KOPT-K1 (cell line): ENCODE measurements around the gene AP3M1.
"Not testable (repeated sequence)": the region's sequence is repeated elsewhere in the genome, so short reads cannot be mapped to it uniquely, and the experiment has no call there.

Source experiments
- H3K27ac ChIP-seq: fragments of 200-600 bp; sonication (generic); 2 replicates; pipeline ENCODE4 v1.5.1; 2016; ENCODE audit warnings: antibody characterized with exemption, mild to moderate bottlenecking, low read depth, low read length; ENCODE audit not compliant: poor library complexity, severe bottlenecking
- H3K36me3 ChIP-seq: fragments of 200-600 bp; sonication (generic); 2 replicates; pipeline ENCODE4 v1.5.1; 2017; ENCODE audit warnings: antibody characterized with exemption, mild to moderate bottlenecking, low read length, moderate library complexity; ENCODE audit not compliant: insufficient read depth
- H3K9me3 ChIP-seq: fragments of 200-600 bp; sonication (generic); 2 replicates; pipeline ENCODE4 v1.5.1; 2017; ENCODE audit warnings: antibody characterized with exemption, low read length, mild to moderate bottlenecking; ENCODE audit not compliant: insufficient read depth, poor library complexity, severe bottlenecking

The AP3M1 gene

GRCh38 chr10:74146980-74147379 lies 3.6 kb downstream of the AP3M1 start:
- H3K9me3 ChIP-seq, H3K27ac ChIP-seq: not testable (repeated sequence)
- peaks cover 26% of the 10 kb centered on the region for H3K36me3 ChIP-seq

- no peaks in the 10 kb centered on the region for H3K9me3 ChIP-seq
- H3K36me3 ChIP-seq, result peaks cover 31% of the 10 kb centered on the region
- no peak overlapping the region for H3K27ac ChIP-seq
These were observed 5.5 kb downstream of the AP3M1 start for GRCh38 chr10:74145133-74145532.

- no peaks in the 10 kb centered on the region for H3K9me3 ChIP-seq
- no peak overlapping the region for H3K27ac ChIP-seq
- peaks cover 48% of the 10 kb centered on the region for H3K36me3 ChIP-seq
These were observed 10.1 kb downstream of the AP3M1 start for GRCh38 chr10:74140553-74140952.

DNA sequence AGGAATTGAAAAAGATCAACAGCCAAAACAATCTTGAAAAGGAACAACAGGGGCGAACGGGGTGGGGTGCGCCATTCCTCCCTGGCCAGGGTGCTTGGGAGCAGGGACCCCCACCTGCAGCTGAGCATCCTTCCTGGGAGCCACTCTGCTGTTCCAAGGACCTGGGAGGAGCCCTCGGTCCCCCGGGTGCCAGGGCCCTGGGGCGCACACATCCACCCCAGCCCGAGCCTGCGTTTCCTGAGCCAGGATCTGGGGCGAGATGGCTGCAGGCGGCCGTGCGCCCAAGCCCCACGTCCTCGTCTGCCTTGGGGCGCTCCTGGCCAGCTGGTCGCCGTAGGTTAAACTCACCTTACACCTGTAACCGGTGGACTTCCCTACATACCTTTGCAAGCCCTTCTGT lies 10.6 kb downstream of the AP3M1 start:
- no peak overlapping the region for H3K27ac ChIP-seq

DNA sequence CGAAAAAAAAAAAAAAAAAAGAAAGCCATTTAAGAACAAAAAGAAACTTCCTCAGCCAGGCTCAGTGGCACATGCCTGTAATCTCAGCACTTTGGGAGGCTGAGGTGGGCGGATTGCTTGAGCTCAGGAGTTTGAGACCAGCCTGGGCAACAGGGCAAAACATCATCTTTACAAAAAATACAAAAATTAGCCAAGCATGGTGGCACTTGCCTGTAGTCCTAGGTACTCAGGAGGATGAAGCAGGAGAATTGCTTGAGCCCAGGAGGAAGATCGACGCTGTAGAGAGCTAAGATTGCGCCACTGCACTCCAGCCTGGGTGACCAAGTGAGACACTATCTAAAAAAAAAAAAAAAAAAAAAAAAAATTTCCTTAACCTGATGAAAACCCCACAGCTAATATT lies 12.0 kb downstream of the AP3M1 start:
- H3K9me3 ChIP-seq, H3K27ac ChIP-seq: not testable (repeated sequence)
- peaks cover 66% of the 10 kb centered on the region for H3K36me3 ChIP-seq

More for the DNA sequence above, 10.6 kb downstream of the AP3M1 start:
- Histone ChIP-seq H3K9me3 (no peaks in the 10 kb centered on the region), H3K36me3 (peaks cover 54% of the 10 kb centered on the region)

GRCh38 chr10:74137992-74138391 lies 12.6 kb downstream of the AP3M1 start:
- no peak overlapping the region for H3K27ac ChIP-seq
- no peaks in the 10 kb centered on the region for H3K9me3 ChIP-seq
- H3K36me3 ChIP-seq, result peaks cover 72% of the 10 kb centered on the region

DNA sequence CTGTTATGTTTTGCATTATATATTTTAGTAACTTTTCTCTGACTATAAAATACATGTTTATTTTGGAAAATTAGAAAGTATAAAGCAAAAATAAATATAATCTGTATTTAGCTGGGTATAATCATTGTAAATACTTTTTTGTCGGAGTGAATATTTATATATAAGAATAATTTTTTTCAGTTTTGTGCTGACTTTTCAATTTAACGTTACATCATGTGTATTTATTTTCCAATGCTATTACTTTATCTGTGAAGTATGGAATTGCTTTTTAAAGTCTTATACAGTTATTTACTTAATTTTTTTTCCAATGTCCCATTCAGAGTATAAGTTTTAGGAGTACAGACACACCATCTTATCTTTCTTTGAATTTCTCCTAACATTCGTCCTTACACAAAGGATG lies 15.2 kb downstream of the AP3M1 start:
- Histone ChIP-seq H3K9me3 (no peaks in the 10 kb centered on the region), H3K36me3 (peaks cover 90% of the 10 kb centered on the region)

GRCh38 chr10:74133923-74134820 lies 16.5 kb downstream of the AP3M1 start:
- Histone ChIP-seq H3K27ac (no peak overlapping the region), H3K9me3 (no peaks in the 10 kb centered on the region), H3K36me3 (peaks cover 95% of the 10 kb centered on the region)

More for the DNA sequence above, 15.2 kb downstream of the AP3M1 start:
- H3K27ac ChIP-seq, result no peak overlapping the region

DNA sequence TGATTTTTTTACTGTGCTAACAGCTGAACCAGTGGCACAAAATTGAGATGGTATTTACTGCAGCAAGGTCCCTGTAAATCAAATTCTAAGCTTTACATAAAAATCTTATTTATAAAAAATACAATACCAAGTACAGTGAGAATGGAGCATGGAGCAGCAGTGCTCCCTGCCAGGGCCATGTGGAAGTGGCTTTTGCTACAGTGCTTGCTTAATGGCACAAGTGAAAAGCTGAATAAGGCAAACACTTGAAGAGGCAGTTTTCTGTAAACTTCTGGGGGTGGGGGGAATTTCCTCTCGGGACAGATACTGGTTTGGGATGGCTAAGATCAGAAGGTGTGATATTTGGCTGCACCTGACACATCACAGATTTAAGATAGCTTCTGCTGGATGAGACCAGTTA lies 27.5 kb downstream of the AP3M1 start:
- Histone ChIP-seq H3K36me3 (peaks cover 100% of the 10 kb centered on the region), H3K27ac (no peak overlapping the region), H3K9me3 (no peaks in the 10 kb centered on the region)

GRCh38 chr10:74122060-74122459 lies 28.6 kb downstream of the AP3M1 start:
- Histone ChIP-seq H3K9me3 (no peaks in the 10 kb centered on the region), H3K36me3 (peaks cover 100% of the 10 kb centered on the region), H3K27ac (no peak overlapping the region)

- no peak overlapping the region for H3K27ac ChIP-seq
- no peaks in the 10 kb centered on the region for H3K9me3 ChIP-seq
- H3K36me3 ChIP-seq, result peaks cover 98% of the 10 kb centered on the region
These were observed 29.3 kb downstream of the AP3M1 start for GRCh38 chr10:74121368-74121767.

- Histone ChIP-seq H3K9me3 (no peaks in the 10 kb centered on the region), H3K36me3 (peaks cover 98% of the 10 kb centered on the region), H3K27ac (no peak overlapping the region)
These were observed 29.7 kb downstream of the AP3M1 start for GRCh38 chr10:74120911-74121310.

GRCh38 chr10:74118804-74119203 lies 31.8 kb downstream of the AP3M1 start:
- no peak overlapping the region for H3K27ac ChIP-seq
- no peaks in the 10 kb centered on the region for H3K9me3 ChIP-seq
- peaks cover 98% of the 10 kb centered on the region for H3K36me3 ChIP-seq

DNA sequence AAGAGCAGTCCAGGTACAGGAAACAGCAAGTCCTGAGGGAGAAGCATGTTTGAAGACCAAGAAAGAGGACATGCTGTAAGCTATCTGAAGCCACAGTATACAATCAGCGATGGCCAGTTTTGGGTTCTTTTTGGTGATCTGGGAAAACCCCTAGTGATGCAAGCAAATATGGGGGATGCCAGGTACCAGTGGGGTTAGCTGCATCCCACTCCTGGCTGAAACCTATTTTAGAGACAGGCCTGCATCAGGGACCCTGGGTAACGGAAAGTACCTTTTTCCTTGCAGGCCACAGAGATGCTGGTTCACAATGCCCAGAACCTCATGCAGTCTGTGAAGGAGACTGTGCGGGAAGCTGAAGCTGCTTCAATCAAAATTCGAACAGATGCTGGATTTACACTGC lies 32.9 kb downstream of the AP3M1 start:
- Histone ChIP-seq H3K36me3 (peaks cover 98% of the 10 kb centered on the region), H3K27ac (no peak overlapping the region), H3K9me3 (no peaks in the 10 kb centered on the region)

DNA sequence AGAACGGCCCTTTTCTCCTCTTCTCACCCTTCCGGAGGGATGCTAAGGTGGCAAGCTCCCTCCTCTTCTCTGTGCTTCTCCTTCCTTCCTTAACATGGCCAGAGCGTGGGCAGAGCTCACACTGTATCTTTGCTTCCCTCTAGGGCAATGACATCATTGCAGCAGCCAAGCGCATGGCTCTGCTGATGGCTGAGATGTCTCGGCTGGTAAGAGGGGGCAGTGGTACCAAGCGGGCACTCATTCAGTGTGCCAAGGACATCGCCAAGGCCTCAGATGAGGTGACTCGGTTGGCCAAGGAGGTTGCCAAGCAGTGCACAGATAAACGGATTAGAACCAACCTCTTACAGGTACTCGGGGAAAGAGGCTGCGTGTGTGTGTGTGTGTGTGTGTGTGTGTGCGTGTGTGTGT lies 36.6 kb downstream of the AP3M1 start:
- Histone ChIP-seq H3K36me3 (peaks cover 88% of the 10 kb centered on the region), H3K27ac (no peak overlapping the region), H3K9me3 (no peaks in the 10 kb centered on the region)

- Histone ChIP-seq H3K36me3 (peaks cover 88% of the 10 kb centered on the region), H3K9me3 (no peaks in the 10 kb centered on the region), H3K27ac (no peak overlapping the region)
These were observed 37.1 kb downstream of the AP3M1 start for GRCh38 chr10:74113546-74113945.
